GM21526 (cell line): ENCODE data around the gene HOXD10.

Experiments used
- ATAC-seq: cut with Tn5 transposase; IDR thresholded peaks from one replicate; pipeline ENCODE4 v1.9.1; 2021; ENCODE audit warnings: moderate library complexity; ENCODE audit not compliant: unreplicated experiment, low FRiP score

HOXD10 gene

DNA sequence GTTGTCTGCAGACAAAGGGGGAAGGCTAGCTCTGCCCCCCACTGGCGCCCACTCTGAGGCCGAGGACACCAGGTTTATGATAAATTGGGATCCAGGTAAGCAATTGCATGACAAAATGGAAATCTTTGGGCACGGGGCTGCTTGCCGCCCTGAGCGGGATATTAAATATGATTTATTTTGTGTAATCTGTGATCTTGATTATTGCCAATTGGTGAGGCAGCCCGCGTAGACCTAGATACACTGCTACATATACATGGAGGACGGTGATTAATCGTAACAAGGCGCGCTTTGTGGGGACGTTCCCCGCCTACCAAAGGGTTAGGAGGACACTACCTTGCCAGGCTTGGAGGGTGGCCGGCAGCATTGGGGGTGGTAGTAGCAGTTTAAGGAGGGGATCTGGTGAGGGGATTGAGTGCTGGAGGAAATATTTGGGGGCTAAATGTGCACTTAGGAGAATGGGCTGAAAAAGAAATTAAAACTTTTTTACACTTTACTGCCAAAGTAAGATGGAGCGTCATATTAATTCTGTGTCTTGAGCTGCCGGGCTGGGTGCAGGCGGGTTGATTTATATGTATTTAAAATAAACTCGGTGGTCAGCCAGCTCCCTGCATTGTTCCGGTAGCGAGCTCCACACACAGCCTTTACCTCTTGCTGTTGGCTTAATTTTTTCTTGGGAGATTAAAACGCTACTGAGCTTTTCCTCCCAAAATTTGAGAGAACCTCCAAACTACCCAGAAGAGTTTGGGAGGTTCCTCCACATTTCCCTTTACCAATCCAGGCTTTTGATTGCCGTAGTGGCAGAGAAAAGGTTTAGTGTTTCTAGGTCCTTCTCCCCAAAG, 44.6 kb downstream of the HOXD10 start:
- no peak for ATAC-seq

DNA sequence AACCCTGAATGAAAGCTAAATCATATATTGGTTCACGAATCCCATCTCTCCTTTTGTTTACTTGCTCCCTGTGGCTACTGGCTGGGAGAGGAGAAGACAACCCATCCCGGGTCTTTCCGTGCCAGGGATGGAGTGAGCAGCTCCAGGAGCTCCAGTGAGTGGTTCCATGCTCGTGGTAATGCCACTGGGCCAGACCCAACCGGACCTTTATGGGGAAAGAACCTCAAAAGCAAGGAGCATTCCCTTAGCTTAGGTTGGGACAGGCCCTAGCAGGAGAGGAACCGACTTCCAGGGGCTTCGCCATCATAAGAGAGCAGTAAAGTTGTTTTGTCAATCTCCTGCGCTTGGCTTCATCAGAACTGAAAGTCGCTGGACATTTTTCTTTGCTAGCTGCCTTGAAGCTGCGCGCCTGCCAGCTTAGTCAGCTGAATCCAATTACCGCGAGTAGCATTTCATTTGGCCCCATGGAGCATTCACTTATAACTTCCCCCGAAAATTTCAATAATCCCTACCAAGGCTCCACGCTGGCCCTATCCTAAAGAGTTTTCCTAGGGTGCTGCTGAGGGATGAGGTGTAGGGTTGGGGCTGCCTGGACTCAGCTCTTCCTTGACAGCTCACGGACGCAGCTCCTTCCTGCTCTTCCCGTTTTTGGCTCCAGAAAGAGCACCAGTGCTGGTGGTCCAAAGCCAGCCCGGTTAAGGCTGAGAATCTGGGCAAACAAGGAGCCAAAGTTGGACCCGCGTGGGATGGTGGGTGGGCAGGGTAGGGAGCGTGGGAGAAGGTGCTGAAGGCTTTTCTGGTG, 45.4 kb downstream of the HOXD10 start:
- ATAC-seq, result no peak

DNA sequence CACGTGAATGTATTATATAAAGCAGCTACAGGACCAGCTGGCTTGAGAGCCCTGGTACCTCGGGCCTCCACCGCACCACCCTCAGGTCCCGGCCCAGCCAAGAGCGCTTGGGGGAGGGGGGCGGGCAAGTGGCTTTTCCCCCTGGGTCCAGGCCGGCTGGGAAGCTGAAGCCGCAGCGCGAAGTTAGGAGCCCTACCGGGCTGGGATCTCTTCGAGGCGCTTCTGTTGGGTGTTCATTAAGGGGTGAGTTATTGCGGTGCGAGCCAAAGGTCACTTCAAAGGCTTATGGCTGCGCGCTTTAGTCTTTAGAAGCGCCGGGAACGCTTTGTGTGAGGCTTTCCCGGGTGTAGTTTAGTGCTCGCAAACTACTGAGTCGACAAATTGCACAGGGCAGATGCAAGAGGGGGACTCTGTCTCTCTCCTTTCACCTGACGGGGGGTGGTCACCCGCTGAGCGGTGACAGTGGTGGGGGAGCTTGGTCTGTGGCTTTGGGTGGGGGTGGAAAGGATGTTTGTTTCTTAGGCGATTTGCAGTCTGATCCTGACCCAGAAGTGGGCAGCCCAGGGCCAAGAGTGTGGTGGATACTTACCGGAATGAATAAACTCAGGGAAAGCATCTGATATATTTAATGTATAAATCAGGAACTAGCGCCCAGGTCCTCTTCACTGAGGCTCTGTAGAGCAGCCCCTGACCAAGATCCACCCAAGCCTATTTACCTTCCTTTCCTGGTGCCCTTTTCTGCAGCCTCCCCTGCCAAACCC, 46.5 kb downstream of the HOXD10 start:
- no peak for ATAC-seq

DNA sequence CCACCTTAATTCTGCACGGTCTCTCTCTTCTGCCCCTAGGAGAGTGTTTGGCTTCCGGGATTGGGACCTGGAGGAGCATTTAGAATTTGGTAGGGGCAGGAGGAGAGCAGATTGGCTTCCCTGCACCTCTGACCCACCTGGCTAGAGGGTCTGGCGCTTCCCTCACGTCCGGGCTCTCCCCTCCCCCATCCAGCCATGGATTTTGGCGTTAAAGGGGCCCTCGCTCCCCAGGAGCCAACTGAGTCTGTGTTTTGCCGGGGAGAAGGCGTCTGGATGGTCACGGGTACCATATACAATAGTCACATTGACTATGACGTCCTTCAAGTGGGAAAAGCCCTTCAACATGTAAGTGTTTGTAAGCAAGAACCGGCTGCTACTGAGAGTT, 47.1 kb downstream of the HOXD10 start:
- no peak for ATAC-seq

DNA sequence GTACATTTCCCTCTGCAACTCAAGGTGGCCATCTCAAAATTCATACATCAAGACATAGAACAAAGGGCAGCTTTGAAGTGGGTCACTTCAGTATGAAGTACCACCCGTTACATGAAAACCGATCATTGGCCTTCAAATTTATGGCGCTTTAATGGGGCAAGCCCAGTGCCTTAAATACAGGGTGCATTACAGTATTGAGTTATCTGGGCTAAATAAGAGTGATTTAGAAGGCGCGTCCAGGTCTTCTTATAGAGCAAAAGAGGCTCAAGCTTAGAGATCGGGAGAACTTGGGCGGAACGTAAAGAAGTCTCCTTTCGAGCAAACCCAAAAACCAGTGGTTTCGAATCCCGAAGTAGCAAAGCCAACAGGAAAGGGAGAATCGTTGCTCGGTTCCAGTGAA, 47.6 kb downstream of the HOXD10 start:
- no peak for ATAC-seq

DNA sequence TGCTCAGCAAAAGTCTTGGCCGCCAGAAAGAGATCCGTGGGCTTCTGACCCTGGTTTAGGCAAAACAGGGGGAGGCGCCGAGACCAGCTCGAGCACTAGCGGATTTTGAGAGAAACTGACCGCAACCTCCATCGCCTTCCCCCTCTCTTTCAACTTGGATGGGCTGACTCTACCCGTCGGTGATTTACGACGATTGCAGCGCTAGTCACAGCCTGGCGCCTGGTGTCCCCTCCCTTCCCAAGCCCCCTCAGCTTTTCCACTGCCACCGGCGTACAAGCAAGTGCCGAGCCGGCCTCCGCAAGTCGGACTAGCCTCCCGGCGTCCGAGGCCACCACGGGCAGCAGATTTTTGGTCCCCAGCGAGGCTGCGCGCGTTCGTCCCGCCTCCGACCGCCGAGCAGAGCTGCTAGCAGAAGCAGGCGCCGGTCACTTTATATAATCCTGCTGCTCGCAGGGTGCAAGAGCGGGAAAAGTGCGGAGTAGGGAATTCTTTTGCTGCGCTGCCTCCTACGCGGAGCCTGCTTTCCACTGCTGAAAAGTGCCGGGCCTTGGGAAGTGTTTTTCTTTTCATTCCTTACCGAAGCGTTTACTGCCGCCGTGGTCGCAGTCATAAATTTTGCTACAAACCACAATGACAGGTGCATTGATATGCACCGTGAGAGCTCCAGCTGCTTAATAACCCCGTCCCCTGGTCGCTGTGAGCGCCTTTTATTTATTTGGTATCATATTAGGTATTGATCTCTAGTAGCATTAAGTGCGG, 48.2 kb downstream of the HOXD10 start:
- no peak for ATAC-seq

DNA sequence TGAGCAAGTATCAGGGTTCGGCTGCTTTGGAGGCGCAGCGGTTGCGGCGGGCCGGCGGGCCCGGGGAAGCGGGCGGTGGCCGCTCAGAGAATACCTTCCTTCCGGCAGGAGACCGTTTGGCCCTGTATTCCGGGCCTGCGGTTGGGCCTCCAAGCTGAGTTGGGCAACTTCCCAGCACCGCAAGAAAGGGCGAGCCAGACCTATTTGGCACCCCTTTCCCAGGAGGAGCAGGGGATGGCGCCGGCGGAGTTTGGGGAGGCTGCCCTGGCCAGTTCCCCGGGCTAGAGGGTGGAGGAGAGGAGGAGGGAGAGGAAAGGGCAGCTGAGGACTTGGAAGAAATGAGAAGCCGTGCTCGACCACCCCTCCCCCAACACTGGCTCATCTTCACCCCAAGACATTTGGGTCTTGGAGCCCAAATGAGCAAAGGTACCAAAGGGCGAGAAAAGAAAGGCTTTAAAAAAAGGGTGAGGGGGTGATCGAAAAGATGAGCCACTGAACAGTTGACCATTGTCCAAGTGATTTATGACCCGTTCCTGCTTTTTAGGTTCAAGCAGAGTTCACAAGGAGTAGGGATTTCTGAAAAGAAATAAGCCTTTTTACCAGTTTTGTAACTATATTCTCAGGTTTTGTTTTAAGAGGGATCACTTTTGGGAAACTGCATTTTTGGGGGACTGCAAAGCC, 48.9 kb downstream of the HOXD10 start:
- ATAC-seq, result no peak

DNA sequence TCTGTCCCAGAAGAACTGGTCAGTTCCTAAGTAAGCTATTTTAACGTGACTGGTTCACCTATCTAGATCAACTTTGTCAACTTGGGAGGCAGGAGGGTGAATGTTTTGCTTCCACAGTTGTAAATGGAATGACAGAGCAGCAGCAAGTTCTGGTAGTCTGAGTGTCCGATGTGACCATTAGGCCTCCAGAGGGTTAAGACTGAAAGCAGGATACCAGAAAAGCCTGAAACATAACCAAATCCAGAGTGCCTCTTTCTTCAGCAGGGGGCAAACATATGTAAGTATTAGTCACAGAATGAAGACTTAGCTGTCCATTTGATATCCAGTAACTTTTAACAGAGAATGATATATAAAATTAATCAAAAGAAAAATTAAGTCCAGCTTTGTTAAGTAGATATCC, 49.7 kb downstream of the HOXD10 start:
- no peak for ATAC-seq

DNA sequence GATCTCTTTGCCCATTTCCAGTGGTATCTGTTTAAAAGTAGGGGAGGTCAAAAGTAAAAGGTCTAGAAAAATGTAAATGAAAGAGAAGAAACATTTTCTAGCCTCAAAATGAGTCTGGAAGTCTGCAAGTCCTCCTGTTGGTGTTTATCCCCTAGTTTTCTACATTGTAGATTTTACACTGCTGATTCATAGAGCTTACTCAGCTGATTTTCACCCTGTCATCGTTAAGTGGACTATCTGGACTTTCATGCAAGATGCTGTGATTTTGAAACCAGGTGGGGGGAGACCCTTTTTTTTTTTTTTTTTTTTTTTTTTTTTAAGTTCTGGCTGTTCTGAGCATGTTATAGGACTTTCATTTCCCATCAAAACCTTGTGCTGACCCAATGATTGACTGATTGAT, 50.8 kb downstream of the HOXD10 start:
- ATAC-seq, result no peak

DNA sequence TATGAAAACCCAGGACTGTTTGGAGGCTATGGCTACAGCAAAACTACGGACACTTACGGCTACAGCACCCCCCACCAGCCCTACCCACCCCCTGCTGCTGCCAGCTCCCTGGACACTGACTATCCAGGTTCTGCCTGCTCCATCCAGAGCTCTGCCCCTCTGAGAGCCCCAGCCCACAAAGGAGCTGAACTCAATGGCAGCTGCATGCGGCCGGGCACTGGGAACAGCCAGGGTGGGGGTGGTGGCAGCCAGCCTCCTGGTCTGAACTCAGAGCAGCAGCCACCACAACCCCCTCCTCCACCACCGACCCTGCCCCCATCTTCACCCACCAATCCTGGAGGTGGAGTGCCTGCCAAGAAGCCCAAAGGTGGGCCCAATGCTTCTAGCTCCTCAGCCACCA, 52.6 kb downstream of the HOXD10 start:
- no peak for ATAC-seq
